SK-N-SH (cell line): ENCODE results near the gene GUCY2D. TPM values are rescaled to one million over a fixed set of nuclear protein-coding genes. Genes with fewer than 3 reads are reported as not detected.

Source experiments
- CTCF ChIA-PET: fragments of 300-600, 350-600 bp; formaldehyde crosslinking; extraction: SDS; loops from one replicate; lab custom pipeline; 2021; lab: Yijun Ruan, JAX
- POLR2A ChIA-PET: fragments of 350-600 bp; sonication (Branson Sonifier 250); formaldehyde crosslinking; extraction: SDS; loops from one replicate; lab custom pipeline; 2020; ENCODE audit warnings: antibody characterized with exemption, inconsistent platforms; lab: Yijun Ruan, JAX
- DNase-seq: peaks from one replicate; pipeline ENCODE4 v3.0.0; 2012
- H2AFZ ChIP-seq: fragments of 200-600 bp; sonication (generic); 2 replicates; pipeline ENCODE4 v1.8.1; 2016; ENCODE audit warnings: antibody characterized with exemption, mild to moderate bottlenecking, low read depth
- H3F3A ChIP-seq: fragments of 200-600 bp; sonication (generic); replicated peaks from 2 replicates; pipeline ENCODE3; 2016; ENCODE audit warnings: antibody characterized with exemption, mild to moderate bottlenecking; ENCODE audit not compliant: insufficient read depth
- H3K27ac ChIP-seq, 2 experiments: fragments of 200-500 bp in 1 of 2; fragments of 200-600 bp in 1 of 2; sonication (Bioruptor generic) in 1 of 2; sonication (generic), shearing (Covaris generic) in 1 of 2; 2 replicates each; pipeline versions ENCODE4 v1.5.1 to v1.6.1; 2014 to 2016; ENCODE audit warnings: low read depth in 2 of 2, inconsistent platforms in 1 of 2, low read length in 1 of 2, mild to moderate bottlenecking in 1 of 2, mixed read lengths in 1 of 2
- H3K27me3 ChIP-seq: fragments of 200-600 bp; sonication (generic), shearing (Covaris generic); 2 replicates; pipeline ENCODE4 v1.6.1; 2016; ENCODE audit warnings: mixed run types; ENCODE audit not compliant: insufficient read depth
- H3K36me3 ChIP-seq, 2 experiments: fragments of 200-500 bp in 1 of 2; fragments of 200-600 bp in 1 of 2; sonication (Bioruptor generic) in 1 of 2; sonication (generic) in 1 of 2; replicated peaks in 1 of 2; 2 replicates each; pipeline versions ENCODE3 to v1.5.1; 2014 to 2016; ENCODE audit warnings: low read length in 1 of 2, mild to moderate bottlenecking in 1 of 2; ENCODE audit not compliant: insufficient read depth in 2 of 2, control insufficient read depth in 1 of 2
- H3K4me1 ChIP-seq, 2 experiments: fragments of 200-500 bp in 1 of 2; fragments of 200-600 bp in 1 of 2; sonication (Bioruptor generic) in 1 of 2; sonication (generic), shearing (Covaris generic) in 1 of 2; 2 replicates each; pipeline versions ENCODE4 v1.5.1 to v1.6.1; 2014 to 2016; ENCODE audit warnings: low read depth in 1 of 2, low read length in 1 of 2, mixed run types in 1 of 2; ENCODE audit not compliant: insufficient read depth in 2 of 2, control insufficient read depth in 1 of 2
- H3K4me2 ChIP-seq: fragments of 200-600 bp; sonication (generic), shearing (Covaris generic); 2 replicates; pipeline ENCODE4 v1.6.1; 2017; ENCODE audit warnings: mixed run types
- H3K4me3 ChIP-seq, 2 experiments: fragments of 200-500 bp in 1 of 2; fragments of 200-600 bp in 1 of 2; sonication (Bioruptor generic) in 1 of 2; sonication (generic), shearing (Covaris generic) in 1 of 2; 2 replicates each; pipeline versions ENCODE4 v1.5.1 to v1.8.1; 2014 to 2016; ENCODE audit warnings: low read depth in 2 of 2, inconsistent platforms in 1 of 2, low read length in 1 of 2, mild to moderate bottlenecking in 1 of 2, mixed read lengths in 1 of 2, moderate library complexity in 1 of 2
- H3K79me2 ChIP-seq: fragments of 200-600 bp; sonication (generic); 2 replicates; pipeline ENCODE4 v1.8.1; 2017; ENCODE audit warnings: mild to moderate bottlenecking; ENCODE audit not compliant: insufficient read depth
- H3K9ac ChIP-seq: fragments of 200-600 bp; sonication (generic); 2 replicates; pipeline ENCODE4 v1.6.1; 2017; ENCODE audit warnings: mixed run types
- H3K9me2 ChIP-seq: fragments of 200-600 bp; sonication (generic); 2 replicates; pipeline ENCODE4 v1.6.1; 2017; ENCODE audit warnings: mixed run types
- H3K9me3 ChIP-seq: fragments of 200-600 bp; sonication (generic); 2 replicates; pipeline ENCODE4 v1.6.1; 2017; ENCODE audit warnings: mixed run types, mild to moderate bottlenecking, moderate library complexity
- H4K20me1 ChIP-seq: fragments of 200-600 bp; sonication (generic); 2 replicates; pipeline ENCODE4 v1.6.1; 2017; ENCODE audit warnings: mild to moderate bottlenecking, mixed run types; ENCODE audit not compliant: insufficient read depth
- MEF2A ChIP-seq: IDR thresholded peaks from 2 replicates; pipeline ENCODE4 v1.4.0; 2012; ENCODE audit warnings: low read depth, borderline replicate concordance
- POLR2AphosphoS5 ChIP-seq: IDR thresholded peaks from 2 replicates; pipeline ENCODE4 v1.6.1; 2012; ENCODE audit warnings: low read depth, low read length
- SIN3A ChIP-seq: IDR thresholded peaks from 2 replicates; pipeline ENCODE4 v1.6.1; 2012; ENCODE audit warnings: low read depth, mild to moderate bottlenecking, low read length, moderate library complexity, borderline replicate concordance
- TCF12 ChIP-seq: IDR thresholded peaks from 2 replicates; pipeline ENCODE4 v1.4.0; 2012
- WGBS: methylation state at CpG from one replicate; pipeline ENCODE4 v1.1.6; 2017; ENCODE audit warnings: low lambda C conversion rate; 5-methylcytosine and 5-hydroxymethylcytosine counted together
- polyA plus RNA-seq, 3 experiments: library from polyadenylated mRNA; depleted of rRNA; stranded (reverse); fragments of >200 nt; gene quantifications; 2 replicates each; pipeline ENCODE4 v1.2.3, GENCODE V29; 2012
- TF ChIP-seq, protein P1 (sequence below): IDR thresholded peaks from 2 replicates; pipeline ENCODE4 v1.6.1; 2012; ENCODE audit warnings: mild to moderate bottlenecking, low read depth, low read length, moderate library complexity
- TF ChIP-seq, protein P2 (sequence below): fragments of 150-350 bp; IDR thresholded peaks from 2 replicates; pipeline ENCODE4 v1.6.1; 2017; ENCODE audit warnings: antibody characterized with exemption, low read length, low read depth, borderline replicate concordance
- TF ChIP-seq, protein P3 (sequence below): fragments of 200-600 bp; sonication (generic); IDR thresholded peaks from 2 replicates; pipeline ENCODE4 v1.6.1; 2017; ENCODE audit warnings: antibody characterized with exemption, mild to moderate bottlenecking, moderate library complexity
- TF ChIP-seq, protein P4 (sequence below): IDR thresholded peaks from 2 replicates; pipeline ENCODE4 v1.4.0; 2012; ENCODE audit warnings: low read depth, borderline replicate concordance

GUCY2D gene
- polyA plus RNA-seq, 1 of the 3 experiments (the other 2 are of a cell fraction), result not detected

DNA sequence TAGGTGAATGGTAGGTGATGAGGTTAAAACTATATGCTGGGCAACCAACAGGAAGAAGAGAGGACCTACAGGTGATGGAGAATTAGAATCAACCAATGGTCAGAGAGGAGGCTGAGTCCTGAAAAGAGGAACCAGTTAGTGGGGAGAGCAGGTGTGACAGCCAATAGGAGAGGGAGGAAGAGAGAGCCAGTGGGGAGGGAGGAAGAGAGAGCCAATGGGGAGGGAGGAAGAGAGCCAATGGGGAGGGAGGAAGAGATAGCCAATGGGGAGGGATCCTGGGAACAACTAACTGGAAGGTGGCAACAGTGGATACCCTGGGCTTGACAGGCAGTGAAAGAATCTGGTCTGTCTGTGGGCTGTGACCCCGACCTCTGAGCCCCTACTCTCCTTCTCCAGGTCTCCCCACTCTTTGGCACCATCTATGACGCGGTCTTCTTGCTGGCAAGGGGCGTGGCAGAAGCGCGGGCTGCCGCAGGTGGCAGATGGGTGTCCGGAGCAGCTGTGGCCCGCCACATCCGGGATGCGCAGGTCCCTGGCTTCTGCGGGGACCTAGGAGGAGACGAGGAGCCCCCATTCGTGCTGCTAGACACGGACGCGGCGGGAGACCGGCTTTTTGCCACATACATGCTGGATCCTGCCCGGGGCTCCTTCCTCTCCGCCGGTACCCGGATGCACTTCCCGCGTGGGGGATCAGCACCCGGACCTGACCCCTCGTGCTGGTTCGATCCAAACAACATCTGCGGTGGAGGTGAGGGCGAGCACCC is 3.7 kb downstream of the GUCY2D start:
- WGBS, result 80% methylated on average over 14 of the region's 30 CpGs
- CTCF ChIA-PET, result interaction anchor here (1.2 to 13.9 kb wide), 6 partner anchors 15 to 104 kb away, joined by 3 to 196 read pairs (median 6); no protein-coding TSS in a partner anchor
- no peaks in the 10 kb centered on the region for H3K79me2 ChIP-seq

DNA sequence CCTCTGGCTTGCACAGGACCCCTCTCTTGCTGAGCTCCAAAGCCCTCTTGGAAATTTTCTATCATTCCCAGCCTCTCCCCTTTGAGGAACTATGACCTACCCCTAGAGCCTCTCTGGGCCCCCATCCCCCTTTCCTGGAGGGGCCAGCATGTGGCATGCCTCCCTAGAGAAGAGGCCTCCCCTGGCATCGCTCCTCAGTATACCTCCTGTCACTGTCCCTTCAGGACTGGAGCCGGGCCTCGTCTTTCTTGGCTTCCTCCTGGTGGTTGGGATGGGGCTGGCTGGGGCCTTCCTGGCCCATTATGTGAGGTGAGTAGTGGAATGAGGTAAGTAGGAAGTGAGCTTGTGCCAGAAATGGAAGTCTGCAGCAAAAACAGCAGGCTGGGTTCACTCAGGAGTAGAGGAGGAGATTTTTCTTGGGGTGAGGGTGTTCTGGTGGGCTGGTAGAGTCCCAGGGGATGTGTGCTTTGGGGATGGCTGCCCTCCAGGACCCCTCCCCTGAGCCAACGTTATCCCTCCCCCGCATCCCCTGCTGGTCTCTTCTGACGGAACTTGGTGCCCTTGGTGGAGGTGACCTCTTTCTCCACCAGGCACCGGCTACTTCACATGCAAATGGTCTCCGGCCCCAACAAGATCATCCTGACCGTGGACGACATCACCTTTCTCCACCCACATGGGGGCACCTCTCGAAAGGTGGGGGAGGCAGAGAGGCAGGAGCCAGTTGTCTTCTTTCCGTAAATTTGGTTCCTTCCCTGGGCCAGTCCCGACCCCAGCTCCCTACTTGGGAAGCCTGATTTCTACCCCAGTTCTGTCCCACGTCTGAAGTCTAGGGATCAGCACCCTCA is 4.6 kb downstream of the GUCY2D start:
- H3K9me2 ChIP-seq, result no peaks in the 10 kb centered on the region
- H3K4me2 ChIP-seq, result no peak overlapping the region
- 0 out of 2 replicates have a peak, but pooled peaks cover 1% of the 10 kb centered on the region for H3K27me3 ChIP-seq
- no peaks in the 10 kb centered on the region for H3K36me3 ChIP-seq
- no peaks in the 10 kb centered on the region for H3K4me1 ChIP-seq
- CTCF ChIA-PET, result interaction anchor here (1.2 to 13.9 kb wide), 3 partner anchors 16 to 103 kb away, joined by 3 to 196 read pairs (median 5); no protein-coding TSS in a partner anchor
- H2AFZ ChIP-seq, result no peak overlapping the region
- POLR2A ChIA-PET, result interaction anchor here (0.6 kb wide), 1 partner anchor 345 kb away, joined by 3 read pairs; no protein-coding TSS in a partner anchor
- H3K4me3 ChIP-seq, result no peak overlapping the region
- TF ChIP-seq, protein P1, sequence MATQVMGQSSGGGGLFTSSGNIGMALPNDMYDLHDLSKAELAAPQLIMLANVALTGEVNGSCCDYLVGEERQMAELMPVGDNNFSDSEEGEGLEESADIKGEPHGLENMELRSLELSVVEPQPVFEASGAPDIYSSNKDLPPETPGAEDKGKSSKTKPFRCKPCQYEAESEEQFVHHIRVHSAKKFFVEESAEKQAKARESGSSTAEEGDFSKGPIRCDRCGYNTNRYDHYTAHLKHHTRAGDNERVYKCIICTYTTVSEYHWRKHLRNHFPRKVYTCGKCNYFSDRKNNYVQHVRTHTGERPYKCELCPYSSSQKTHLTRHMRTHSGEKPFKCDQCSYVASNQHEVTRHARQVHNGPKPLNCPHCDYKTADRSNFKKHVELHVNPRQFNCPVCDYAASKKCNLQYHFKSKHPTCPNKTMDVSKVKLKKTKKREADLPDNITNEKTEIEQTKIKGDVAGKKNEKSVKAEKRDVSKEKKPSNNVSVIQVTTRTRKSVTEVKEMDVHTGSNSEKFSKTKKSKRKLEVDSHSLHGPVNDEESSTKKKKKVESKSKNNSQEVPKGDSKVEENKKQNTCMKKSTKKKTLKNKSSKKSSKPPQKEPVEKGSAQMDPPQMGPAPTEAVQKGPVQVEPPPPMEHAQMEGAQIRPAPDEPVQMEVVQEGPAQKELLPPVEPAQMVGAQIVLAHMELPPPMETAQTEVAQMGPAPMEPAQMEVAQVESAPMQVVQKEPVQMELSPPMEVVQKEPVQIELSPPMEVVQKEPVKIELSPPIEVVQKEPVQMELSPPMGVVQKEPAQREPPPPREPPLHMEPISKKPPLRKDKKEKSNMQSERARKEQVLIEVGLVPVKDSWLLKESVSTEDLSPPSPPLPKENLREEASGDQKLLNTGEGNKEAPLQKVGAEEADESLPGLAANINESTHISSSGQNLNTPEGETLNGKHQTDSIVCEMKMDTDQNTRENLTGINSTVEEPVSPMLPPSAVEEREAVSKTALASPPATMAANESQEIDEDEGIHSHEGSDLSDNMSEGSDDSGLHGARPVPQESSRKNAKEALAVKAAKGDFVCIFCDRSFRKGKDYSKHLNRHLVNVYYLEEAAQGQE, result no peak
- H3F3A ChIP-seq, result no peaks in the 10 kb centered on the region
- no peak overlapping the region for H3K9ac ChIP-seq
- WGBS, result 68% methylated on average over 11 of the region's 14 CpGs
- no peaks in the 10 kb centered on the region for H4K20me1 ChIP-seq
- H3K9me3 ChIP-seq, result no peaks in the 10 kb centered on the region
- DNase-seq, result no peak
- H3K79me2 ChIP-seq, result no peaks in the 10 kb centered on the region
- H3K27ac ChIP-seq, result no peak overlapping the region

More for the DNA sequence above, 3.7 kb downstream of the GUCY2D start:
- POLR2A ChIA-PET, result interaction anchor here (0.6 kb wide), 1 partner anchor 346 kb away, joined by 3 read pairs; no protein-coding TSS in a partner anchor
- TF ChIP-seq, protein P2, sequence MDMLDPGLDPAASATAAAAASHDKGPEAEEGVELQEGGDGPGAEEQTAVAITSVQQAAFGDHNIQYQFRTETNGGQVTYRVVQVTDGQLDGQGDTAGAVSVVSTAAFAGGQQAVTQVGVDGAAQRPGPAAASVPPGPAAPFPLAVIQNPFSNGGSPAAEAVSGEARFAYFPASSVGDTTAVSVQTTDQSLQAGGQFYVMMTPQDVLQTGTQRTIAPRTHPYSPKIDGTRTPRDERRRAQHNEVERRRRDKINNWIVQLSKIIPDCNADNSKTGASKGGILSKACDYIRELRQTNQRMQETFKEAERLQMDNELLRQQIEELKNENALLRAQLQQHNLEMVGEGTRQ, result no peak
- TF ChIP-seq MEF2A (no peak), POLR2AphosphoS5 (no peak), TCF12 (no peak), SIN3A (no peak)
- TF ChIP-seq, protein P3, sequence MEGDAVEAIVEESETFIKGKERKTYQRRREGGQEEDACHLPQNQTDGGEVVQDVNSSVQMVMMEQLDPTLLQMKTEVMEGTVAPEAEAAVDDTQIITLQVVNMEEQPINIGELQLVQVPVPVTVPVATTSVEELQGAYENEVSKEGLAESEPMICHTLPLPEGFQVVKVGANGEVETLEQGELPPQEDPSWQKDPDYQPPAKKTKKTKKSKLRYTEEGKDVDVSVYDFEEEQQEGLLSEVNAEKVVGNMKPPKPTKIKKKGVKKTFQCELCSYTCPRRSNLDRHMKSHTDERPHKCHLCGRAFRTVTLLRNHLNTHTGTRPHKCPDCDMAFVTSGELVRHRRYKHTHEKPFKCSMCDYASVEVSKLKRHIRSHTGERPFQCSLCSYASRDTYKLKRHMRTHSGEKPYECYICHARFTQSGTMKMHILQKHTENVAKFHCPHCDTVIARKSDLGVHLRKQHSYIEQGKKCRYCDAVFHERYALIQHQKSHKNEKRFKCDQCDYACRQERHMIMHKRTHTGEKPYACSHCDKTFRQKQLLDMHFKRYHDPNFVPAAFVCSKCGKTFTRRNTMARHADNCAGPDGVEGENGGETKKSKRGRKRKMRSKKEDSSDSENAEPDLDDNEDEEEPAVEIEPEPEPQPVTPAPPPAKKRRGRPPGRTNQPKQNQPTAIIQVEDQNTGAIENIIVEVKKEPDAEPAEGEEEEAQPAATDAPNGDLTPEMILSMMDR, result no peak
- TF ChIP-seq, protein P4, sequence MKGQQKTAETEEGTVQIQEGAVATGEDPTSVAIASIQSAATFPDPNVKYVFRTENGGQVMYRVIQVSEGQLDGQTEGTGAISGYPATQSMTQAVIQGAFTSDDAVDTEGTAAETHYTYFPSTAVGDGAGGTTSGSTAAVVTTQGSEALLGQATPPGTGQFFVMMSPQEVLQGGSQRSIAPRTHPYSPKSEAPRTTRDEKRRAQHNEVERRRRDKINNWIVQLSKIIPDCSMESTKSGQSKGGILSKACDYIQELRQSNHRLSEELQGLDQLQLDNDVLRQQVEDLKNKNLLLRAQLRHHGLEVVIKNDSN, result no peak
- Histone ChIP-seq H4K20me1 (no peaks in the 10 kb centered on the region), H3K4me3 (no peak overlapping the region), H3K9me2 (no peaks in the 10 kb centered on the region), H3K9me3 (no peaks in the 10 kb centered on the region), H3K36me3 (no peaks in the 10 kb centered on the region), H2AFZ (no peak overlapping the region), H3K9ac (no peak overlapping the region), H3F3A (no peaks in the 10 kb centered on the region), H3K27ac (no peak overlapping the region), H3K4me1 (no peaks in the 10 kb centered on the region), H3K4me2 (no peak overlapping the region), H3K27me3 (0 out of 2 replicates have a peak, but pooled peaks cover 4% of the 10 kb centered on the region)
- DNase-seq, result peak; percentile 57
